Thyroid gland (tissue), 4 donors: ENCODE data around the gene TBC1D16. TPM values are rescaled to one million over a fixed set of nuclear protein-coding genes. Genes with fewer than 3 reads are reported as not detected.

ENCODE experiments used
- DNase-seq, 2 donors: peaks; one replicate each; pipeline ENCODE4 v3.0.0-alpha.2; 2019
- H3K27ac ChIP-seq, 3 donors: fragments of 200-600 bp; sonication (generic); 1 replicate in 2 of 3; 2 replicates in 1 of 3; pipeline ENCODE4 v1.5.1; 2016 to 2019; ENCODE audit warnings: mild to moderate bottlenecking in 1 of 3, moderate library complexity in 1 of 3
- H3K27me3 ChIP-seq: fragments of 200-600 bp; sonication (generic); one replicate; pipeline ENCODE4 v1.5.1; 2019
- H3K36me3 ChIP-seq, 2 donors: fragments of 200-600 bp; sonication (generic); one replicate each; pipeline ENCODE4 v1.5.1; 2016 to 2019
- H3K4me1 ChIP-seq, 2 donors: fragments of 200-600 bp; sonication (generic); one replicate each; pipeline ENCODE4 v1.5.1; 2017 to 2019
- H3K4me3 ChIP-seq, 3 donors: fragments of 200-600 bp; sonication (generic); replicated peaks in 1 of 3; 1 replicate in 2 of 3; 2 replicates in 1 of 3; pipeline ENCODE4 v1.5.1; 2016; ENCODE audit warnings: mild to moderate bottlenecking in 1 of 3
- H3K9me3 ChIP-seq: fragments of 200-600 bp; sonication (generic); one replicate; pipeline ENCODE4 v1.5.1; 2017
- CTCF ChIP-seq, 6 experiments: fragments of 200-600 bp in 3 of 6; fragments of 450-650 bp in 3 of 6; sonication (generic) in 3 of 6; IDR thresholded peaks; one replicate each; pipeline ENCODE4 v1.5.1; 2016 to 2019; ENCODE audit warnings: antibody characterized with exemption in 6 of 6, mild to moderate bottlenecking in 2 of 6, inconsistent platforms in 1 of 6, moderate library complexity in 1 of 6
- POLR2A ChIP-seq, 2 donors: fragments of 450-650 bp; IDR thresholded peaks; one replicate each; pipeline ENCODE4 v1.6.1; 2017; ENCODE audit warnings: antibody characterized with exemption in 2 of 2, mild to moderate bottlenecking in 2 of 2, moderate library complexity in 1 of 2
- WGBS, 2 donors: methylation state at CpG; one replicate each; pipeline ENCODE4 v1.1.5; 2017; 5-methylcytosine and 5-hydroxymethylcytosine counted together
- intact Hi-C: fragments of 100-400 bp; cut with DNase I; formaldehyde crosslinking; loops from one replicate; pipeline ENCODE4 v1.15.1; 2023
- total RNA-seq, 4 donors: library from RNA; depleted of rRNA; stranded (reverse); fragments of >200 nt; gene quantifications; one replicate each; pipeline ENCODE4 v1.2.3, GENCODE V29; 2016

Gene TBC1D16
- total RNA-seq, 4 donors from 2014 or later, result 25.4 to 32.2 (median 29.8) TPM

- Histone ChIP-seq H3K36me3 (no peaks in the 10 kb centered on the region), H3K4me1 (peaks cover 36 to 57% of the 10 kb centered on the region in 2 donors), H3K27ac (no peak overlapping the region), H3K27me3 (no peaks in the 10 kb centered on the region), H3K4me3 (no peak overlapping the region), H3K9me3 (no peaks in the 10 kb centered on the region)
- TF ChIP-seq POLR2A (IDR thresholded peaks at IDR 0.05), result no peak
- TF ChIP-seq CTCF (IDR thresholded peaks at IDR 0.05), result no peak
- intact Hi-C loops, result no loop called here
- DNase-seq, result no peak
- WGBS, 2 donors, result 95 to 98% methylated on average over 8 of the region's 8 CpGs
Observed at GRCh38 chr17:80027043-80027435, 8.6 kb downstream of the TBC1D16 start.

GRCh38 chr17:80026359-80027042 lies 9.2 kb downstream of the TBC1D16 start:
- 73 to 85% methylated on average over 10 of the region's 10 CpGs for WGBS, 2 donors
- no peak overlapping the region for H3K4me3 ChIP-seq
- peaks cover 36 to 53% of the 10 kb centered on the region in 2 donors for H3K4me1 ChIP-seq
- TF ChIP-seq POLR2A (IDR thresholded peaks at IDR 0.05) (no peak), CTCF (IDR thresholded peaks at IDR 0.05) (no peak)
- no peaks in the 10 kb centered on the region for H3K9me3 ChIP-seq
- intact Hi-C loops, result no loop called here
- no peak overlapping the region for H3K27ac ChIP-seq
- no peak for DNase-seq
- no peaks in the 10 kb centered on the region for H3K36me3 ChIP-seq
- H3K27me3 ChIP-seq, result no peaks in the 10 kb centered on the region

- no peaks in the 10 kb centered on the region for H3K9me3 ChIP-seq
- H3K27ac ChIP-seq, result no peak overlapping the region
- WGBS, 2 donors, result 90 to 92% methylated on average over 10 of the region's 10 CpGs
- intact Hi-C loops, result no loop called here
- TF ChIP-seq POLR2A (IDR thresholded peaks at IDR 0.05), result no peak
- TF ChIP-seq CTCF (IDR thresholded peaks at IDR 0.05), result no peak
- H3K36me3 ChIP-seq, result no peaks in the 10 kb centered on the region
- DNase-seq, result no peak
- peaks cover 33 to 46% of the 10 kb centered on the region in 2 donors for H3K4me1 ChIP-seq
- H3K4me3 ChIP-seq, result no peak overlapping the region
- no peaks in the 10 kb centered on the region for H3K27me3 ChIP-seq
Observed at GRCh38 chr17:80025796-80026195, 9.9 kb downstream of the TBC1D16 start.

- WGBS, 2 donors, result 83 to 97% methylated on average over 4 to 6 of the region's 11 CpGs
- TF ChIP-seq POLR2A (IDR thresholded peaks at IDR 0.05), result no peak
- TF ChIP-seq CTCF (IDR thresholded peaks at IDR 0.05), result no peak
- Histone ChIP-seq H3K9me3 (no peaks in the 10 kb centered on the region), H3K27ac (no peak overlapping the region), H3K4me3 (no peak overlapping the region), H3K27me3 (no peaks in the 10 kb centered on the region), H3K4me1 (peaks cover 29 to 42% of the 10 kb centered on the region in 2 donors), H3K36me3 (no peaks in the 10 kb centered on the region)
- DNase-seq, result no peak
- intact Hi-C loops, result no loop called here
Observed at GRCh38 chr17:80025140-80025539, 10.5 kb downstream of the TBC1D16 start.

GRCh38 chr17:80024206-80024972 lies 11.3 kb downstream of the TBC1D16 start:
- intact Hi-C loops, result no loop called here
- Histone ChIP-seq H3K4me3 (no peak overlapping the region), H3K9me3 (no peaks in the 10 kb centered on the region), H3K27ac (no peak overlapping the region), H3K36me3 (no peaks in the 10 kb centered on the region), H3K4me1 (peaks cover 31 to 42% of the 10 kb centered on the region in 2 donors), H3K27me3 (no peaks in the 10 kb centered on the region)
- no peak for DNase-seq
- WGBS, 2 donors, result 64 to 67% methylated on average over 8 to 9 of the region's 10 CpGs
- TF ChIP-seq CTCF (IDR thresholded peaks at IDR 0.05) (no peak), POLR2A (IDR thresholded peaks at IDR 0.05) (no peak)
